C4-2B (cell line): Measurements from ENCODE around the gene CMTR2.

Experiments
- CTCF ChIP-seq: fragments of 450-650 bp; conservative IDR thresholded peaks from 2 replicates; pipeline ENCODE4 v1.5.1; 2017; ENCODE audit warnings: mild to moderate bottlenecking
- ZFX ChIP-seq: fragments of 450-650 bp; IDR thresholded peaks from 2 replicates; pipeline ENCODE4 v1.6.1; 2017

- no peak for TF ChIP-seq CTCF
- TF ChIP-seq ZFX = no peak
Observed at GRCh38 chr16:71303938-71304337, 14.7 kb upstream of the CMTR2 start.
